ENCODE data around the gene ARAF. TPM values are rescaled to one million over a fixed set of nuclear protein-coding genes. Genes with fewer than 3 reads are reported as not detected.

Gene ARAF
- total and polyA plus RNA-seq, 2 of the 8 experiments (the other 6 are each of a cell fraction or from before 2014, with no cell fraction given): 39.0 to 45.2 TPM

DNA sequence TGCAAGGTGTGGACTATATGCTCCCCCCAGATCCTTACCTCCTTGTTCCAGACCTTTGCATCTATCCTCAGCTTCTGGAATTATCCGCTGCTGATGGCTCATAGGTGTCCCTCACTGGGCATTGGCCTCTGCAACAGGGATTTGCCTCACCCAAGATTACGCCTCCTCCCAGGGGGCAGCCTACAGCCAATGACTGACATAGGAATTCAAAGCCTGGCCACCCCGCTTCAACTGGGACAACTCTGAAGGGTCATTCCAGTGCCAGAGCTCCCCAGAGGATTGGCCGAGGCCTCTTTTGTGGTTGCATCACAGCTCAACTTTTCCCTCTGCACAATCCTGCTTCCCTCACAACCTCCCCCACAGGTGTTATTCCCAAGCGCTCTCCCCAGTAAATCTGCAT lies 53.6 kb downstream of the ARAF start (continued):
- TF ChIP-seq, protein P1, sequence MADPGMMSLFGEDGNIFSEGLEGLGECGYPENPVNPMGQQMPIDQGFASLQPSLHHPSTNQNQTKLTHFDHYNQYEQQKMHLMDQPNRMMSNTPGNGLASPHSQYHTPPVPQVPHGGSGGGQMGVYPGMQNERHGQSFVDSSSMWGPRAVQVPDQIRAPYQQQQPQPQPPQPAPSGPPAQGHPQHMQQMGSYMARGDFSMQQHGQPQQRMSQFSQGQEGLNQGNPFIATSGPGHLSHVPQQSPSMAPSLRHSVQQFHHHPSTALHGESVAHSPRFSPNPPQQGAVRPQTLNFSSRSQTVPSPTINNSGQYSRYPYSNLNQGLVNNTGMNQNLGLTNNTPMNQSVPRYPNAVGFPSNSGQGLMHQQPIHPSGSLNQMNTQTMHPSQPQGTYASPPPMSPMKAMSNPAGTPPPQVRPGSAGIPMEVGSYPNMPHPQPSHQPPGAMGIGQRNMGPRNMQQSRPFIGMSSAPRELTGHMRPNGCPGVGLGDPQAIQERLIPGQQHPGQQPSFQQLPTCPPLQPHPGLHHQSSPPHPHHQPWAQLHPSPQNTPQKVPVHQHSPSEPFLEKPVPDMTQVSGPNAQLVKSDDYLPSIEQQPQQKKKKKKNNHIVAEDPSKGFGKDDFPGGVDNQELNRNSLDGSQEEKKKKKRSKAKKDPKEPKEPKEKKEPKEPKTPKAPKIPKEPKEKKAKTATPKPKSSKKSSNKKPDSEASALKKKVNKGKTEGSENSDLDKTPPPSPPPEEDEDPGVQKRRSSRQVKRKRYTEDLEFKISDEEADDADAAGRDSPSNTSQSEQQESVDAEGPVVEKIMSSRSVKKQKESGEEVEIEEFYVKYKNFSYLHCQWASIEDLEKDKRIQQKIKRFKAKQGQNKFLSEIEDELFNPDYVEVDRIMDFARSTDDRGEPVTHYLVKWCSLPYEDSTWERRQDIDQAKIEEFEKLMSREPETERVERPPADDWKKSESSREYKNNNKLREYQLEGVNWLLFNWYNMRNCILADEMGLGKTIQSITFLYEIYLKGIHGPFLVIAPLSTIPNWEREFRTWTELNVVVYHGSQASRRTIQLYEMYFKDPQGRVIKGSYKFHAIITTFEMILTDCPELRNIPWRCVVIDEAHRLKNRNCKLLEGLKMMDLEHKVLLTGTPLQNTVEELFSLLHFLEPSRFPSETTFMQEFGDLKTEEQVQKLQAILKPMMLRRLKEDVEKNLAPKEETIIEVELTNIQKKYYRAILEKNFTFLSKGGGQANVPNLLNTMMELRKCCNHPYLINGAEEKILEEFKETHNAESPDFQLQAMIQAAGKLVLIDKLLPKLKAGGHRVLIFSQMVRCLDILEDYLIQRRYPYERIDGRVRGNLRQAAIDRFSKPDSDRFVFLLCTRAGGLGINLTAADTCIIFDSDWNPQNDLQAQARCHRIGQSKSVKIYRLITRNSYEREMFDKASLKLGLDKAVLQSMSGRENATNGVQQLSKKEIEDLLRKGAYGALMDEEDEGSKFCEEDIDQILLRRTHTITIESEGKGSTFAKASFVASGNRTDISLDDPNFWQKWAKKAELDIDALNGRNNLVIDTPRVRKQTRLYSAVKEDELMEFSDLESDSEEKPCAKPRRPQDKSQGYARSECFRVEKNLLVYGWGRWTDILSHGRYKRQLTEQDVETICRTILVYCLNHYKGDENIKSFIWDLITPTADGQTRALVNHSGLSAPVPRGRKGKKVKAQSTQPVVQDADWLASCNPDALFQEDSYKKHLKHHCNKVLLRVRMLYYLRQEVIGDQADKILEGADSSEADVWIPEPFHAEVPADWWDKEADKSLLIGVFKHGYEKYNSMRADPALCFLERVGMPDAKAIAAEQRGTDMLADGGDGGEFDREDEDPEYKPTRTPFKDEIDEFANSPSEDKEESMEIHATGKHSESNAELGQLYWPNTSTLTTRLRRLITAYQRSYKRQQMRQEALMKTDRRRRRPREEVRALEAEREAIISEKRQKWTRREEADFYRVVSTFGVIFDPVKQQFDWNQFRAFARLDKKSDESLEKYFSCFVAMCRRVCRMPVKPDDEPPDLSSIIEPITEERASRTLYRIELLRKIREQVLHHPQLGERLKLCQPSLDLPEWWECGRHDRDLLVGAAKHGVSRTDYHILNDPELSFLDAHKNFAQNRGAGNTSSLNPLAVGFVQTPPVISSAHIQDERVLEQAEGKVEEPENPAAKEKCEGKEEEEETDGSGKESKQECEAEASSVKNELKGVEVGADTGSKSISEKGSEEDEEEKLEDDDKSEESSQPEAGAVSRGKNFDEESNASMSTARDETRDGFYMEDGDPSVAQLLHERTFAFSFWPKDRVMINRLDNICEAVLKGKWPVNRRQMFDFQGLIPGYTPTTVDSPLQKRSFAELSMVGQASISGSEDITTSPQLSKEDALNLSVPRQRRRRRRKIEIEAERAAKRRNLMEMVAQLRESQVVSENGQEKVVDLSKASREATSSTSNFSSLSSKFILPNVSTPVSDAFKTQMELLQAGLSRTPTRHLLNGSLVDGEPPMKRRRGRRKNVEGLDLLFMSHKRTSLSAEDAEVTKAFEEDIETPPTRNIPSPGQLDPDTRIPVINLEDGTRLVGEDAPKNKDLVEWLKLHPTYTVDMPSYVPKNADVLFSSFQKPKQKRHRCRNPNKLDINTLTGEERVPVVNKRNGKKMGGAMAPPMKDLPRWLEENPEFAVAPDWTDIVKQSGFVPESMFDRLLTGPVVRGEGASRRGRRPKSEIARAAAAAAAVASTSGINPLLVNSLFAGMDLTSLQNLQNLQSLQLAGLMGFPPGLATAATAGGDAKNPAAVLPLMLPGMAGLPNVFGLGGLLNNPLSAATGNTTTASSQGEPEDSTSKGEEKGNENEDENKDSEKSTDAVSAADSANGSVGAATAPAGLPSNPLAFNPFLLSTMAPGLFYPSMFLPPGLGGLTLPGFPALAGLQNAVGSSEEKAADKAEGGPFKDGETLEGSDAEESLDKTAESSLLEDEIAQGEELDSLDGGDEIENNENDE (IDR thresholded peaks at IDR 0.05; ENCODE audit: insufficient replicate concordance, low read length): no peak
- TF ChIP-seq, protein P2, sequence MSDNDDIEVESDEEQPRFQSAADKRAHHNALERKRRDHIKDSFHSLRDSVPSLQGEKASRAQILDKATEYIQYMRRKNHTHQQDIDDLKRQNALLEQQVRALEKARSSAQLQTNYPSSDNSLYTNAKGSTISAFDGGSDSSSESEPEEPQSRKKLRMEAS (IDR thresholded peaks at IDR 0.05): no peak
- TF ChIP-seq PHF8 (conservative IDR thresholded peaks at IDR 0.05; ENCODE audit: low read depth, low read length): no peak
- no peak for TF ChIP-seq CREB1 (IDR thresholded peaks at IDR 0.05)
- no peak for TF ChIP-seq SRF (IDR thresholded peaks at IDR 0.05; ENCODE audit: low read depth, low read length)
- no peak for TF ChIP-seq ASH2L (IDR thresholded peaks at IDR 0.05; ENCODE audit: low read length)
- TF ChIP-seq BACH1 (IDR thresholded peaks at IDR 0.05; ENCODE audit: low read length): no peak

All from H1 (cell line).